ENCODE data around the gene PPP1R12B. TPM values are rescaled to one million over a fixed set of nuclear protein-coding genes. Genes with fewer than 3 reads are reported as not detected.

PPP1R12B gene
- total and polyA plus RNA-seq, 2 experiments from 2014 or later = 13.2 to 13.8 TPM

- no peak for ATAC-seq
- H3K27ac Mint-ChIP-seq = no peak overlapping the region
- H3K9me3 Mint-ChIP-seq = peaks cover 8% of the 10 kb centered on the region; the same call in 2 of the 3 replicates
Measured at GRCh38 chr1:202613571-202613970, 265.1 kb downstream of the PPP1R12B start.

More at GRCh38 chr1:202613571-202613970, 265.1 kb downstream of the PPP1R12B start:
- Histone ChIP-seq H4K20me1 (replicated peaks; ENCODE audit: insufficient read depth) (no peaks in the 10 kb centered on the region), H3K27ac (ENCODE audit: low read depth) (no peak overlapping the region; the same call in 1 of the 2 replicates), H3K27me3 (ENCODE audit: insufficient read depth) (no peaks in the 10 kb centered on the region), H3K36me3 (ENCODE audit: insufficient read depth) (no peaks in the 10 kb centered on the region), H3K4me3 (no peak overlapping the region), H2AFZ (no peak overlapping the region), H3K79me2 (replicated peaks; ENCODE audit: insufficient read depth) (no peaks in the 10 kb centered on the region), H3K4me2 (no peak overlapping the region), H3K9me2 (ENCODE audit: insufficient read depth) (no peaks in the 10 kb centered on the region), H3K4me1 (ENCODE audit: insufficient read depth) (no peaks in the 10 kb centered on the region), H3F3A (replicated peaks; ENCODE audit: low read depth) (no peaks in the 10 kb centered on the region)
- Mint-ChIP-seq H3K27me3 (ENCODE audit: insufficient read depth, low read depth, poor library complexity) (peaks cover 9% of the 10 kb centered on the region), H3K36me3 (ENCODE audit: low read depth) (no peaks in the 10 kb centered on the region; the same call in 1 of the 3 replicates), H3K4me3 (no peak overlapping the region), H3K4me1 (peaks cover 18% of the 10 kb centered on the region)
- TF ChIP-seq ETS1 (IDR thresholded peaks at IDR 0.05) (no peak), STAT1 (IDR thresholded peaks at IDR 0.05; ENCODE audit: unreplicated experiment) (no peak), ZNF114 (CRISPR knock-in tag; IDR thresholded peaks at IDR 0.05) (no peak), POLR2AphosphoS5 (IDR thresholded peaks at IDR 0.05; ENCODE audit: low read depth) (no peak), EZH2phosphoT487 (IDR thresholded peaks at IDR 0.05; ENCODE audit: unreplicated experiment) (no peak), ZNF331 (CRISPR knock-in tag; IDR thresholded peaks at IDR 0.05; ENCODE audit: low read depth) (no peak), ZNF462 (CRISPR knock-in tag; IDR thresholded peaks at IDR 0.05) (no peak), JUNB (IDR thresholded peaks at IDR 0.05; ENCODE audit: unreplicated experiment) (no peak), NANOG (IDR thresholded peaks at IDR 0.05; ENCODE audit: borderline replicate concordance) (no peak), EZH2 (IDR thresholded peaks at IDR 0.05; ENCODE audit: low read depth, unreplicated experiment) (no peak), REST (IDR thresholded peaks at IDR 0.05; ENCODE audit: unreplicated experiment) (no peak), CTCF (conservative IDR thresholded peaks at IDR 0.05; ENCODE audit: low read depth in 2 of 2) (no peak), CREB1 (CRISPR knock-in tag; IDR thresholded peaks at IDR 0.05; ENCODE audit: low read depth) (no peak)
- DNase-seq (ENCODE audit: low spot score) = no peak
